ENCODE measurements around the gene ASB6. TPM values are rescaled to one million over a fixed set of nuclear protein-coding genes. Genes with fewer than 3 reads are reported as not detected.

The ASB6 gene
- polyA plus RNA-seq, 1 of the 3 experiments (the other 2 are of a cell fraction), result 35.9 TPM

DNA sequence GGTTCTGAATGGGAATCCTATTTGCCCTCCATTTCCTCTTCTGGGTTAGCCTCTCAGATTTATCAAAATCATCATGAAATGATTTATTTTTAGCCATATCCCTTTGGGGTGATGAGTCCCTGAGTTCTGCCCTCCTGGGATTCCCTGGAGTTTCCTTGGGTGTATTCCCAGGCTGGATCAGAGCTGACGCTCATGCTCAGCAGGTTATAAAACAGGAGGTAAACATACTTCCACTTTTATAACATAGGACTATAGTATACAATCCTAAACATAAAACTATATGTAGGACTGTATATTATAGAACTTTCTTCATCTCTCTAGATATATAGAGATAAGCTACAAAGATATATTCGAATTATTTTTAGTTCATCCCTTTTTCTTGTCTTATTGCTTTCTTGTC, 19.1 kb upstream of the ASB6 start:
- Histone ChIP-seq H3K27me3 (ENCODE audit: insufficient read depth) (no peaks in the 10 kb centered on the region; the same call in 1 of the 2 replicates), H3K9me2 (no peaks in the 10 kb centered on the region), H3K27ac (ENCODE audit: low read depth in 2 of 2, low read length in 1 of 2) (no peak overlapping the region), H4K20me1 (ENCODE audit: insufficient read depth) (no peaks in the 10 kb centered on the region), H3F3A (replicated peaks; ENCODE audit: insufficient read depth) (no peaks in the 10 kb centered on the region), H3K36me3 (replicated peaks in 1 of 2; ENCODE audit: control insufficient read depth in 1 of 2, insufficient read depth in 2 of 2, low read length in 1 of 2) (no peaks in the 10 kb centered on the region), H3K4me2 (no peak overlapping the region), H3K4me3 (ENCODE audit: low read depth in 2 of 2, low read length in 1 of 2) (no peak overlapping the region), H3K4me1 (ENCODE audit: control insufficient read depth in 1 of 2, insufficient read depth in 2 of 2, low read depth in 1 of 2, low read length in 1 of 2) (peaks cover 0 to 3% of the 10 kb centered on the region in 2 experiments; a peak in 1 of 4 replicates), H3K9ac (no peak overlapping the region), H3K79me2 (ENCODE audit: insufficient read depth) (no peaks in the 10 kb centered on the region), H3K9me3 (no peaks in the 10 kb centered on the region), H2AFZ (ENCODE audit: low read depth) (no peak overlapping the region)
- TF ChIP-seq NFIC (IDR thresholded peaks at IDR 0.05; ENCODE audit: borderline replicate concordance) (no peak), SIN3A (IDR thresholded peaks at IDR 0.05; ENCODE audit: borderline replicate concordance, low read depth, low read length) (no peak), TAF1 (IDR thresholded peaks at IDR 0.05; ENCODE audit: borderline replicate concordance, low read depth, low read length) (no peak), EP300 (IDR thresholded peaks at IDR 0.05; ENCODE audit: borderline replicate concordance in 1 of 2, low read depth in 1 of 2, low read length in 1 of 2) (no peak), JUND (IDR thresholded peaks at IDR 0.05) (no peak), REST (IDR thresholded peaks at IDR 0.05; ENCODE audit: low read depth, low read length) (no peak), RAD21 (IDR thresholded peaks at IDR 0.05; ENCODE audit: low read length) (no peak), NRF1 (IDR thresholded peaks at IDR 0.05; ENCODE audit: low read depth, low read length) (no peak), RCOR1 (IDR thresholded peaks at IDR 0.05; ENCODE audit: low read length) (no peak), RFX5 (IDR thresholded peaks at IDR 0.05; ENCODE audit: low read length) (no peak), GATA2 (CRISPR knock-in tag; IDR thresholded peaks at IDR 0.05) (no peak), USF1 (IDR thresholded peaks at IDR 0.05; ENCODE audit: borderline replicate concordance, low read depth) (no peak), GABPA (IDR thresholded peaks at IDR 0.05; ENCODE audit: low read depth) (no peak), PBX3 (IDR thresholded peaks at IDR 0.05) (no peak)
- POLR2A ChIA-PET, result no interaction called here
- WGBS (ENCODE audit: low lambda C conversion rate), result 71% methylated on average over 2 of the region's 2 CpGs
- no peak for DNase-seq
- CTCF ChIA-PET, result no interaction called here
